NB4 (cell line): ENCODE measurements around the gene KRT7.

ENCODE experiments used
- DNase-seq: peaks from one replicate; pipeline ENCODE4 v3.0.0; 2010; ENCODE audit warnings: low read depth
- H3K4me3 ChIP-seq: one replicate; pipeline ENCODE4 v1.5.1; 2011; ENCODE audit warnings: mild to moderate bottlenecking, low read depth, low read length, moderate library complexity
- MAX ChIP-seq: IDR thresholded peaks from 2 replicates; pipeline ENCODE4 v1.6.1; 2011; ENCODE audit warnings: low read depth, low read length
- MYC ChIP-seq: IDR thresholded peaks from 2 replicates; pipeline ENCODE4 v1.6.1; 2011; ENCODE audit warnings: low read depth, low read length
- POLR2A ChIP-seq: IDR thresholded peaks from 2 replicates; pipeline ENCODE4 v1.6.1; 2011; ENCODE audit warnings: mild to moderate bottlenecking; ENCODE audit not compliant: insufficient read length; ENCODE audit errors: extremely low read depth
- TF ChIP-seq, protein P1 (sequence below): IDR thresholded peaks from one replicate; pipeline ENCODE4 v1.5.1; 2012; ENCODE audit warnings: low read depth, low read length

The KRT7 gene

DNA sequence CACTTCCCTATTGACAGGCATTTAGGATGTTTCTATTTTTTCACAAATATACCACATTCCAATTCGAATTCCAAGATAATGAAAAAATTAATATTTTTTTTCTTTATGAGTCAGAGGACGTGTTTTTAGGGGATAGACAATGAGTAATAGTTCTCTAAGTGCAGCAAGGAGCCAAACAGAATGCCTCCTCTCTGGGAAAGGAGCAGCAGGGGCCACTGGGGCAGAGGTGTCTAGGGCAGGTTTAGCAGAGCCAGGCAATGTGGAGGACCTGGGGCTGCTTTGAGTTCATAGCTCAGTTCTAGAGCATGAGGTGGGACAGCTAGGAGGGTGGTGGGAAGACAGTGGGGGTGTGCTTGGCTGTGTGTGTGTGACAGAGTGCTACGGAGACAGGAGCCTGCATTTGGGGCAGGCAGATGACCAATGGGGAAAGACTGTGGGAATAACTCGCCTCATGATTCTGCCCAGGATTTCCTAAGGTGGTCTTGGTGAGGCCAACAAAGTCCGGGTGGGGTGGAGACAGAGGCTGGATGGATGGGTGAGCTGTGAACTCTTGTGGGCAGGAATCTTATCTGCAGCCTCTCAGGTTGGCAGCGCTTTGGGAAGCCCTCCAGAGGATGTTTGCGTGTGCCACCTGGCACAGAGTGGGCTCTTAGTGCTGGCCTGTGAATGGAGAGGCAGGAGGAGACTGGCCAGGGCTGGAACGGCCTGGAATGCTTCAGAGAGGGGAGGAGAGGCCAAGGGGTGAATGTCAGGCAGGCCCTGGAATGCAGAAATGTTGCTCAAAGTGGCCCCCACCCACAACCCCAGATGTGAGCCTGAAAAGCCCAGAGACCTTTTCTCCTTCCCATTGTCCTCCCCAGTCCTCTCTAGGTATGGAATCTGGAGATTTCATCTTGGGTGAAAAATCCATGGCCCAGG is 2.4 kb upstream of the KRT7 start:
- TF ChIP-seq, protein P1, sequence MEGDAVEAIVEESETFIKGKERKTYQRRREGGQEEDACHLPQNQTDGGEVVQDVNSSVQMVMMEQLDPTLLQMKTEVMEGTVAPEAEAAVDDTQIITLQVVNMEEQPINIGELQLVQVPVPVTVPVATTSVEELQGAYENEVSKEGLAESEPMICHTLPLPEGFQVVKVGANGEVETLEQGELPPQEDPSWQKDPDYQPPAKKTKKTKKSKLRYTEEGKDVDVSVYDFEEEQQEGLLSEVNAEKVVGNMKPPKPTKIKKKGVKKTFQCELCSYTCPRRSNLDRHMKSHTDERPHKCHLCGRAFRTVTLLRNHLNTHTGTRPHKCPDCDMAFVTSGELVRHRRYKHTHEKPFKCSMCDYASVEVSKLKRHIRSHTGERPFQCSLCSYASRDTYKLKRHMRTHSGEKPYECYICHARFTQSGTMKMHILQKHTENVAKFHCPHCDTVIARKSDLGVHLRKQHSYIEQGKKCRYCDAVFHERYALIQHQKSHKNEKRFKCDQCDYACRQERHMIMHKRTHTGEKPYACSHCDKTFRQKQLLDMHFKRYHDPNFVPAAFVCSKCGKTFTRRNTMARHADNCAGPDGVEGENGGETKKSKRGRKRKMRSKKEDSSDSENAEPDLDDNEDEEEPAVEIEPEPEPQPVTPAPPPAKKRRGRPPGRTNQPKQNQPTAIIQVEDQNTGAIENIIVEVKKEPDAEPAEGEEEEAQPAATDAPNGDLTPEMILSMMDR = peak; percentile 1
- TF ChIP-seq MAX = no peak
- no peak for DNase-seq
- H3K4me3 ChIP-seq = no peak overlapping the region

- H3K4me3 ChIP-seq = no peak overlapping the region
- no peak for DNase-seq
- TF ChIP-seq MYC (no peak), POLR2A (no peak), MAX (no peak)
- TF ChIP-seq, protein P1 = no peak
These were observed 1.5 kb upstream of the KRT7 start for GRCh38 chr12:52231305-52232202.

DNA sequence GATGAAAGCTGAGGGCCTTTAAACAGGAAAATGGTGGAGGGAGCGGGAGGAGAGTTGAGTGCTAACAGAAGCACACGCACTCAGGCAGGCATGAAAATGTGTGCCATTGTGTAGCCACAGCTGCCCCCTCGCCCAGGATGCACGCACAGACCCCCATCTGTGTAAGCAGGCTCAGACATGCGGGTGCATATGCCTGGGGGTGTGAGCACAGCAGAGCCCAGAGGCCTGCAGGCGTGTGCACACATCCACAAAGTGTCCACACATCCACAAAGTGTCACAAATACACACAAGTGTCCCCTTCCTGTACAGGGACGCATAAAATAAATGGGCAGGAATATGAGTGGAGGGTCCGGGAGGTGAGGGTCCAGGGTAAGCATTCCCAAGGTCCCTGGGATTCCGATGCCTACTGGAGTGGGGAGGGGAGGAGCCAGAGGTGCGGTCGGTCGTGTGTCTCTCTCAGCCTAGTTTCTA is 805 bp upstream of the KRT7 start:
- TF ChIP-seq MAX (no peak), MYC (no peak), POLR2A (no peak)
- TF ChIP-seq, protein P1 = no peak
- DNase-seq = no peak
- no peak overlapping the region for H3K4me3 ChIP-seq

GRCh38 chr12:52233462-52234207 is 592 bp downstream of the KRT7 start:
- no peak overlapping the region for H3K4me3 ChIP-seq
- DNase-seq = no peak
- TF ChIP-seq, protein P1 = no peak

DNA sequence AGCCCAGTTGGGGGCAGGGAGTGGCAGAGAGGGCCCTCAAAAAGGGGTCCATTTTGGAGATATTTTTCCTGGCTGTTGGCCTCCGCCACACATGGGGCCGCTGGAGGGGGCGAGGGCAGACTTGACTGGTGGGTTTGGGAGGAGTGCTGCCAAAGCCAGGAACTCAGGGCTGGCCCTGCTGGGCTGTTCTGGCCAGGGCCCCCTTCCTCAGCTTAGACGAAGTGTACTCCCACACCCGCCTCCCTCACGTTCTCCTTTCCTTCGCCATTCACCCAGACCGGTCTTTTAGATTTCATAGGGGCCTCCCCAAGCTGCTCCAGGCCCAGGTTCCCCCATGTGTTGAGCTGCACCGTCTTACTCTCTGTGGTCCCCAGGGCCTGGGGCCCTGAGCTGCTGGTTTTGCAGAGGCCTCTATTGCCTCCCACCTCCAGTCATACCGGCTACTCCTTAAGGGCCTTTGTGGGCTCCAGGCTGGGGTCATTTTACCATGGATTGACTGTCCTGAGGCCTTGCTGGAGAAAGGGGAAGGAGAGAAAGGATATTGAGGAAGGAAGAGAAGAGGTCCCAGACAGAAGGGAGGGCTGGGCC is 1.3 kb downstream of the KRT7 start:
- 0 out of 2 replicates have a peak, but pooled peaks have one; percentile 13 for TF ChIP-seq MYC
- no peak for TF ChIP-seq POLR2A
- TF ChIP-seq, protein P1 = no peak

More for the DNA sequence above, 1.3 kb downstream of the KRT7 start:
- peak; percentile 93 for DNase-seq
- H3K4me3 ChIP-seq = no peak overlapping the region
